GM19025 (cell line): ENCODE data around the gene G2E3.
"Not testable (repeated sequence)": the region's sequence is repeated elsewhere in the genome, so short reads cannot be mapped to it uniquely, and the experiment has no call there.

Experiments
- ATAC-seq: cut with Tn5 transposase; IDR thresholded peaks from one replicate; pipeline ENCODE4 v1.9.1; 2021; ENCODE audit warnings: mild to moderate bottlenecking, low read depth, moderate library complexity; ENCODE audit not compliant: unreplicated experiment

Gene G2E3, protein sequence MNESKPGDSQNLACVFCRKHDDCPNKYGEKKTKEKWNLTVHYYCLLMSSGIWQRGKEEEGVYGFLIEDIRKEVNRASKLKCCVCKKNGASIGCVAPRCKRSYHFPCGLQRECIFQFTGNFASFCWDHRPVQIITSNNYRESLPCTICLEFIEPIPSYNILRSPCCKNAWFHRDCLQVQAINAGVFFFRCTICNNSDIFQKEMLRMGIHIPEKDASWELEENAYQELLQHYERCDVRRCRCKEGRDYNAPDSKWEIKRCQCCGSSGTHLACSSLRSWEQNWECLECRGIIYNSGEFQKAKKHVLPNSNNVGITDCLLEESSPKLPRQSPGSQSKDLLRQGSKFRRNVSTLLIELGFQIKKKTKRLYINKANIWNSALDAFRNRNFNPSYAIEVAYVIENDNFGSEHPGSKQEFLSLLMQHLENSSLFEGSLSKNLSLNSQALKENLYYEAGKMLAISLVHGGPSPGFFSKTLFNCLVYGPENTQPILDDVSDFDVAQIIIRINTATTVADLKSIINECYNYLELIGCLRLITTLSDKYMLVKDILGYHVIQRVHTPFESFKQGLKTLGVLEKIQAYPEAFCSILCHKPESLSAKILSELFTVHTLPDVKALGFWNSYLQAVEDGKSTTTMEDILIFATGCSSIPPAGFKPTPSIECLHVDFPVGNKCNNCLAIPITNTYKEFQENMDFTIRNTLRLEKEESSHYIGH

DNA sequence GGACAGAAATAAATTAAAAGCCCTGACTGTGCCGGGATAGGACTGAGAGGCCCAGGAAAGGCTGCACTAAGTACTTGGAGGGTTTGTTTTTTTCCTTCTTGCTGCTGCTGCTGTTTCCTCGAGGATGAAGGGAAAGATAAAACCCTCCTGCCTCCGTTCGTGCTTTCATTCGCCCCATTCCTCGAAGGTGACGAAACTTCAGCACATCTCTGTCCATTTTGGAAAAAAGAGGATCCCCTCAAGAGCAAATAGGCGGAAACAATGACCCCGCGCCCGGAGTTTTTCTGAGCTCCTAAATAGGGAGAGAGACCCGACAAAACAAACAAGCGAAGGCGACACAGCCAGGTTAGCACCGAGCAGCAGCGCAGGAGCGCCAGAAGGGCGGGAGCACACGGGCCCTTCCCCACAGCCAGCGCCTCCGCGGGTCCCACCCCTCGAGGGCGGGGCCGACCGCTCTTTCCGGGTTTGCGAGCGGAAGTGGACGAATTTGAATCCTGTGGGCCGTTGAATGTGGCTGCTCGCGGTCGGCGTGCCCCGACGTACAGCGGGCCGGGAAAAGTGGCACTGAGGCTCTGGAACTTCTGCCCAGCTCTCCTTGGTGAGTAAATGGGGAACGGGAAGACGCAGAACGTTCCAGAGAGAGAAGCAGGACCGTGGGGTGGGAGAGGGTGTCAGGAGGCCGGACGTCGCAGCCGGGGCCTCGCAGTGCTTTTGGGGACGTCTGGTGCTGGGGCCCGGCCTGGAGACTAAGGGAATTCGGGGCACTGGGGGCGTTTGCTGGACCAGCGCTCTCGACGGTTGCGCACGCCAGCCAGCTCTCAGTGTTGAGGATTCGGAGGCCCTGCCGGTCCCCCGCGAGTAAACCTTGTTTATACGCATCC, at the start of gene G2E3:
TSS of gene G2E3 (plus strand) at position 484 of the 881 bp plus-strand sequence. CDS start 21,922 bp downstream, outside the sequence.
- ATAC-seq, result peak; percentile 99

DNA sequence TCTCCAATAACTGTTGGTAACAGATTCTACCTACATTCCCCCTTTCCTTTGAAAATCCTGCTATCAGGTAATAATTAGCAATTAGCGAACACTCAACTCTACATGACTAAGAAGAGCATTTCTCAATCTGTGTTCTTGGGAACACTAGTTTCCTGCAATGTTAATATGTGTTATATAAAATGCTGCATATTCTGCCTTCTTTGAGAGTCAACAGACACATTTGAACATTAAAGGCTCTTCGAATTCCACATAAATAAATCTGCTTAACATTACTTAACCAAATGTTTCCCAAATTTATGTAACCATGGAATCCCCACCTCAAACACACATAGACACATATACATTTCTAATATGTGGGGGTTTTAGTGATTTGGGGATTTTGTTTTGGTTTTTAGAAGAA, 41.2 kb upstream of the G2E3 start:
- no peak for ATAC-seq

DNA sequence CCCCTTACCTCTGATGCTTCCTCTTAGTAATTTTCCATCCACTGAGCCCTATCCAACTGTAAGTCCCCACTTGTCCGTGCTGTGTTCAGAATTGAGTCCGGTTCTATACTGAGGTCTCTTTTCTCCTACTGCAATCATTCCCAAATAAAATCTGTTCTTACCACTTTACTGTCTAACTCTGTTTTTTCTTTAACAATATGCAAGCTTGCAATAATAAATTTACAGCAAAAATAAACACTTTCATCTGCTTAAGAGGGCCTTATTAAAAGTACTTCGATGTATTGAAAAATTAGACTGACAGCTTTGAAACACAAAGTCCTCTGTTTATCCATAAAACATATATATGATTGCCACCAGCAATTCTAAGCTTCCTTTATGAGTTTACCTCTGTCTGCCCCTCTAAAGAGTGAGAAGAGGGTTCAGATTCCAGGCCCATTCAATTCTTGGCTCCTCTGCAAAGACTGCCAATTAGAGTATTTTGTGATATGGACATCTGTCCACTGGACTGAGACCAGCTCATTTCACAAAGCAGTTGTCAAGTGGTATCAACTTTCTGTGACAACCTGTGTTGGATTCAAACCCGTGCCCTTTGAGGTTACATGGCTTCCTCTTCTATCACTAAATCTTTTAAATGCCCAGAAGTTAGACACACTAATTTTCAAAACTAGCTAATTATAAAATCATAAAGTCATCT, 39.9 kb upstream of the G2E3 start:
- ATAC-seq, result no peak

DNA sequence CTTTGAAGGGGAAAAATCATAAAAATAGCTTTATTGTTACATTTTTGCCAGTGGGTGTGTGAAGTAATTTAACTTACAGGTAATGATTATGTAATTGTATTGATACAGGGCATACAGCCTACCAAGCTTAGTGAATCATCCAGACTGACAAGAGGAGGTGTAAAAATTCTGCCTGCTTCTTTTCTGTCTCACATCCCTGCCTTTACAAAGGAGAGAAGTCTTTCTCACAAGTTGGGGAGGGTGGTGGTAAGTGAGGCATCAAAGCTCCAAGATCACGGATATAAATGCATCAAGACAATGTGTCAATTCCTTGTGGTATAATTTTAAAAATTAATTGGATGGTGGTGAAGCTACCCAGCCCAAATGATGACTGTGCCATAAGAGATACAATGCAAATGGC, 39.0 kb upstream of the G2E3 start:
- no peak for ATAC-seq

DNA sequence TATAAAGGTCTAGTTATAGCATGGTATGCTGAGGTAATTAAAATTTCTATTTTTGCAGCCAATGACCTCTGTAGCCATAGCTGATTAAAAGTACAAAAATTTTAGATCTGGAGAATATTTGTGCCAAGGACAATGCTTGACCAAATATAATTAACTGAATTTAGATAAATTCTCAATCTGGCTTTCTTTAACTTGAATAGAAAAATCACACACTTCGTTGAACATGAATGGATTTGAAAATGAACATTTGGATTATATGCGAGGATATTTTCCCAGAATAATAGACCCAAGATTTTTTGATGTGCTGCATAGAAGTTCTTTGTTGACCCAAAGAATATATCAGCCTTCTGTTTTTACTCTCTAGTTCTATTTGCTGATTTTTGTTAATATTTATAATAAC, 38.4 kb upstream of the G2E3 start:
- no peak for ATAC-seq

DNA sequence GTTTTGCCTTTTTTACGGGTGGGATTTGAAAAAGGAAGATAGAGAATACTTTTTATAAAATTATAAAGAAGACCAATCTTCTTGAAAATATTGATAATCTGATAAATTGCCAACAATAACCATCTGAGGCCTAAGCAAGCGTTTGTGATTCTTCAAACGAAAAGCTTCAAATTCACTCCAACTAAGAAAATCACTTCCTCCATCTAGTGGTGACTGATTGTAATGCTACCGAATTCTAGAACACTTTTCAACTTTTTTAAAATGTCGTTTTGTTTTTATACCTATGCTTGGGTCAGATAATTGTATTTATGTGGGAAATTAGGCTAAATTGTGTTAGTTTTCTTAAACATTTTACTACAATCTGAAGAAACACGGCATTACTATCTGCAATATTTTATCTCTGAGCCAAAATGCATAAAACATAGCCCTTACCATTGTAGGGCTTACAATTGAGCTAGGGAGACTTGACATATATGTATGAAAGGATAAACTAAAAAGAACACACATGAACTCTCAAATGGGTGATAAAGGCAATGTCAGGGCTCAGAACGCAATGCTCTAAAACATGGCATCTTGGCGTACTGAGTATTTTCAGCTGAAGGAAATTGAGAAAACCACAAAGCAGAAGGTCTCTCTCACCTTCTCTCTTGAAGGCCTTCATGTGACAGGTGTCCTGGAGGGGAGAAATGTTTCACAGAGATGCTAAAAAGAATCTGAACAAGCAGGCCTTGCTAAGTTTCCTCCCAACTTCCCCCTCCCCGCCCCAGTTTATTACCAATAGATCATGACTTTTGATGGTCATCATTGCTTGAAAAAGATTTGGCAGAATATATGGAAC, 36.8 kb upstream of the G2E3 start:
- ATAC-seq, result no peak

DNA sequence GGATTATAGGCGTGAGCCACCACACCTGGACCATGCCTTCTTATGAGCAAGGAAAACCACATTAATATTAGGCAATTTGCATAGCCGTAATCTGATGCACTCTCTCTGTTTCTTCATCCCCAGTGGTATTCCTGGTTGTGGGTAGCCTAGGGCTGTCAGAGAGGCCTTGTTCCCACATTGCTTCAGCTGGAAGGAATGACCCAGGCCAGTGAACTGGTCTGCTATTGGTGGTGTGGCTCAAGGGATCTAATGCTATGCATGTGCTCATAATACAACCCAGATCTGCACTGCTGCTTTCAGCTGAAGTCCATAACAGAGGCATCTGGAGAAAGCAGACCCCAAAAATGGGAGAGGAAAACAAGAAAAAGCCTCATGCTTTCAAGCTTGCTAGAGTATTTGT, 33.1 kb upstream of the G2E3 start:
- ATAC-seq, result no peak

DNA sequence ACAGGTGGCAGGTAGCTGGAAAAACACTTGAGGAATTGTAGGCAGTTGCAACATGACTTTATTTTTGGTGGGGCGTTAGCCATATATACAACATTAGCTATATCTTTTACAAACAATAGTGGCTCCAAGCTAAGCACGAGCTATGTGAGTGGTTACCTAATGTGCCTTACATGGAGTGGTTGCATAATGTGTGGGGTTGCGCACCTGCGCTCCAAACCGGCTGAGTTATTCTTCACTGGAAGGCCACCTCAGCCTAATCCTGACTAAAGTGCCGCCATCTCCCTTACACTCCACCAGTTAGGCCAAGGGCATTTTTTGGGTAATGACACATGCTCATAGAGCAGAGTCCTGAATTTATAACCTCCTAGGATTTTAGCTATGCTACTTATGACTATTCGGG, 31.8 kb upstream of the G2E3 start:
- ATAC-seq, result no peak

DNA sequence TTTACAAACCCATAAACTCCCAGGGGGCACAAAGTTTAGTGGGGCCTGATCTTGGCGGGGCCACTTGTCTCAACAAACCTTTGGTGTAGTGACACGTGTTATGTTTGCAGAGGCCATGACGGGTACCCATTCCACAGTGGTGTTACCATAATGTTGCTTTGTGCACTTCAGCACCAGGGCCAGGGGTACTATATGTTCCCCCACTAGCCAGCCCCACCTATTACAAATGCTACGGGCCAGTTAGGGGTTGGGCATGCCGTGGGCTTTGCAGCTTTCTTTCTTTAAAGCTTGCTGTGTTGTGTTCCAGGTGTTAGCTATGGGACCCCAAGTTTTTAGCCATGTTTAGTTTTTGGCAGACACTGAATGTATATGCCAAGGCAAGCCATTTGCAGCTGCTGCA, 30.8 kb upstream of the G2E3 start:
- ATAC-seq, result no peak

DNA sequence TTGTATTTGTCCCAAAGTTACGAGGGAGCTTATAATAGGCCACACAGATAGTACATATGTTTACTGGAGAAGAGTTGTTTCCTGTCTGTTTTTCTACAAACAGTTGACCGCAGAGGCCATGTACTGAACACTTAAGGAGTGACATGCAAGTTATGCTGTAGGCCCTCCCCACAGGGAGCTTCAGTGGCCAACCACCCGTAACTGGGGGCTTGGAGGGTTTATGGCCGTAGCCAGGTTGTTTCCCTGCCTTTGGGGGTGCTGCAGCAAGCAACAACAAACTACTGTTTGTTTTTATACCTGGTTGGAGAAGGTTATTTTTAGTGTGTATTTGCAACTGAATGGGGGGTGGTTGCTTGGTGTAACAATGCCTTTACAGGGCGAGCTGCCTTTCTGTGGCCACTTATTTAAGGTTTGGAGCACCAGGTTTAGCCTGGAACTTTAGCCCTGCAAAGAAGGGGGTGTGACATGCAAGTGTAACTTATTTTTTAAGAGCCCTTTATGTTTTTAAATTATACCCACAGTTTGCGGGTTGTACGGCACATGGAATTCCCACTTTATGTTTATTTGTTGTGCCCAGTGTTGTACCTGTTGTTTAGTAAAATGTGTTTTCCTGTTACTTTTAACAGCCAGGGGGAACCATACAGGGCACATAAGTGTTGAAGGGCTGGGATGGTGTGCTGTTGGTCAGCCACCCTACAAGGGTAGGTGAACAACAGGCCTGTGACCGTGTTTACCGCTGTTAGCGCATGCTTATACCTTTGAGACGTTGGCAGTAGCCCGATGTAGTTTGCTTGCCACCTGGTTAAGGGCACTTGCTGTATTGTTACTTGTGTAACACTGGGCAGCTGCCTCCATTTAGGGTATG, 29.9 kb upstream of the G2E3 start:
- no peak for ATAC-seq

DNA sequence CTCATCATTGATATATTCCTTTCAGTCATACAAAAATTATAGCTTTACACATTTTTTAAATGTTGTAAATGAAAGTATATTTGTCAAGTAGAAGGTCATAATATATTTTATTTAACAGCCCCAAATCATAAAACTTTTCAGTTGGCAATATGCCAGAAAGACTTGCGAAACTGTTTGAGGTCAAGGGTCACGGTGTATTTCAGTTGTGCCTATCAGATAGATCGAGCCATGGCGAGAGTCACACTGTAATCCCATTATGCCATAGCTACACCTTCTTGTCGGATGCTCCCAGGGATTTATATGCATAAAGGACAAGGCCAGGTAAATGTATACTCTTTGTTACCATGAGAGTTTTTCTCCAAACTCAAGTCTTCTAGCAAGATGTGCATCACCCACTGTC, 26.7 kb upstream of the G2E3 start:
- no peak for ATAC-seq

DNA sequence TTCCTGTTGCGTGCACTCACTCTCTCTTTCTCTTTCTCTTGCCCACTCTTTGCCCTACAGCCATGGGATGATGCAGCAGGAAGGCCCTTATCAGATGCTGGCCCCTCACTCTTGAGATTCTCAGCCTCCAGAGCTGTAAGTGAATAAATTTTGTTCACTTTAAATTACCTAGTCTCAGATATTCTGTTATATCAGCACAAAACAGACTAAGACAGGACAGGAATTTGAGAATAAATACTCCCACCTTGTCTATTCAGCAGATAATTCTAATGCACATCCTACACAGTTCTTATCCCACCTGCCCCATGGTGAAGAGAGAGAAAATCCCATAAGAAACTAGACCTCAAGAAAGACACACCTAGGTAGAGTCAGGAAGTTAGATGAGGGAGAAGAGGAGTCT, 25.8 kb upstream of the G2E3 start:
- ATAC-seq, result no peak

DNA sequence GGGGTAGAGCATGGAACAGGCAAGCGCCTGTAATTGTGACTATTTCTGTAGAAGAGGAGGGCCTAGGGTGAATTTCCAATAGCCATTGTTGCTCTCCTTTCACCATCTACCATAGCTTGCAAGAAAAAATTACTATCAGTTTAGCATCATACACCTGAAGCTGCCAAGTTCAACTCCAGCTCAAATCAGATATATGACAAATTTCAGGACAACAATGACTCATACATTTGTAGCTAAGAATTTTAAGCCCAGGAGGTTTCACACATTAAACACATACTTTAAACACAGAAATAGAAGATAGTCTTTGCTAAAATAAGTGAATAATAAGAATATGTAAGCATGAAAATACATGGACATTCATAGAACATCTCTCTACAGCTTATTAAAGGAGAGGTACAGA, 17.6 kb upstream of the G2E3 start:
- ATAC-seq, result no peak

DNA sequence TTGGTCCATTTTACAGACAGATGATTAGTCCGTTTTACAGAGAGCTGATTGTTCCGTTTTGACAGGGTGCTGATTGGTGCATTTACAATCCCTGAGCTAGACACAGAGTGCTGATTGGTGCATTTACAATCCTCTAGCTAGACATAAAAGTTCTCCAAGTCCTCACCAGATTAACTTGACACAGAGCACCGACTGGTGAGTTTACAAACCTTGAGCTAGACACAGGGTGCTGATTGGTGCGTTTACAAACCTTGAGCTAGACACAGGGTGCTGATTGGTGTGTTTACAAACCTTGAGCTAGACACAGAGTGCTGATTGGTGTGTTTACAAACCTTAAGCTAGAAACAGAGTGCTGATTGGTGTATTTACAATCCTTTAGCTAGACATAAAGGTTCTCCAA, 12.2 kb upstream of the G2E3 start:
- not testable (repeated sequence) for ATAC-seq

DNA sequence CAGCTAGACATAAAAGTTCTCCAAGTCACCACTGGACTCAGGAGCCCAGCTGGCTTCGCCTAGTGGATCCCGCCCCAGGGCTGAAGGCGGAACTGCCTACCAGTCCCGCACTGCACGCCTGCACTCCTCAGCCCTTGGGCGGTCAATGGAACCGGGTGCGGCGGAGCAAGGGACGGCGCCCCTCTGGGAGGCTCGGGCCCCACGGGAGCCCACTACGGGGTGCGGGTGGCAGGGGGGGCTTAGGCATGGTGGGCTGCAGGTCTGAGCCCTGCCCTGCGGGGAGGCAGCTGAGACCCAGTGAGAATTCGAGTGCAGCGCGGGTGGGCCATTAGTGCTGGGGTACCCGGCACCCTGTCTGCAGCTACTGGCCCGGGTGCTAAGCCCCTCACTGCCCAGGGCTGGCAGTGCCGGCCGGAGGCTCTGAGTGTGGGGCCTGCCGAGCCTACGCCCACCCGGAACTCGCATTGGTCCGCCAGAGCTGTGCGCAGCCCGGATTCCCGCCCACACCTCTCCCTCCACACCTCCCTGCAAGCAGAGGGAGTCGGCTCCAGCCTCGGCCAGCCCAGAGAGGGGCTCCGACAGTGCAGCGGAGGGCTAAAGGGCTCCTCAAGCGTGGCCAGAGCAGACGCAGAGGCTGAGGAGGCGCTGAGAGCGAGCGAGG, 11.4 kb upstream of the G2E3 start:
- no peak for ATAC-seq

DNA sequence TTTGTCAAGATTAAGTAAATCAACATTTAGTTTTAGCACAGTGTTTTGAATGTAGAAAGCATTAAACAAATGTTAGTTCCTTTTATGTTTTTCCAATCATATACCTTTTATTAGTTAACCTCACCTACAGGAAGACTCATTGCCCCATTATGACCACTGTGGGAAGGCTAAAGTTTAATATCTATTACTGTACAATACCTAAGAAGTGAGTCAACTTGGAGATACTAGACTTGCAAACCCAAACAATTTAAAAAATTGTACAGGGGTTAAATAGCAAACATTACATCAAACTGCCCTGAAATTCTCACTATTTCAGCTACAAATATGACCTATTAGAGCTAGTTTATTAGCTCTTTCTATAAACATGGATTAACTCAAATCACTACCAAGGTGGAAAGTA, 8.6 kb upstream of the G2E3 start:
- no peak for ATAC-seq

DNA sequence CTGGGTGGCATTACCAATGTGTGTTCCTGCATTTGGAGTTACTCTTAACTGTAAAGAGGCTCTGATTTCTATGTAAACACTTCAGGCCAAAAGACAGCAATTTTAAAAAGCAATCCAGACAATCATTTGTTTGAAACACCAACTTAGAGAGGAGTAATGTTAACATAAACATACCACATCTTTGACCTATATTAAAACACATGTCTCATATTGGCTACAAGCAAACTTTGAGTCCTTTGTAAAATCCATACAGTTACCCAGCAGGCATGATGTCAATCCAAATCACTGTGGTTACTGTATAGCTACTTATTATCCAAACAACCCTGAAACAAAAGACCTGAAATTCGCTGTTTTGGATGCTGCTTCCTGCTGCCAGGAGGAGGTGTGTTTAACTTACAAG, 7.5 kb upstream of the G2E3 start:
- ATAC-seq, result no peak

DNA sequence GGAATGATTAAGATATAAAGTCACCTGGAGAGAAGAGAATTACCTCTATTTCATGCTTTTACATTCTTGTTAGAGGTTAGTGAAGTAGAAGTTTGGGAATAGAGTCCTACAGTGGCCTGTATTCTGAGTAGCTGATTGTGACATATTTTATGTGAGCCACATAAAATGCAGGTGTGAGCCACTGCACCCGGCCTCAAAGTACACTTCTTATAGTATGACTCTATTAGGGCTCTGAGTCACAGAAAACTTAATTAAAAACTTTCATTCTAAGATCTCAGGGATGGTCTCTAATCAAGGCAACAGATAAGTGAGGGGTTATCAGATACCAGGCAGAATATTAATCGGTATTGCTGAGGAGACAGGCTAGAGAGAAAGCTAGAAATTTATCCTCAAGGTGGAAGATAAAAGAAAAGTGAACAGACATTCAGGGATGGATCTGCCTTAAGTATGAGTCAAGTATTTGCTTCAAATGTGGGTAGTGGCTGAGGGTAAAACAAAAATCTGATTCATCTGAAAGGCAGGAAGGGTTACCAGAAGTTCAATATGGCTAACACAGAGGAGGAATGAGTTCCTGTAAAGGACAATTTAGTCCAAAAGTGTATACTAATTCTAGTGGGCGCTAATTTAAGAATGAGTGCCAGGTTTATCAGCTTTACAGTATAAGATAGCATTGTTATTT, 5.5 kb upstream of the G2E3 start:
- no peak for ATAC-seq
